Measurements from ENCODE around the gene C1QA. TPM values are rescaled to one million over a fixed set of nuclear protein-coding genes. Genes with fewer than 3 reads are reported as not detected.

Gene C1QA
- total and polyA plus RNA-seq, 7 donors: 15.8 to 36.8 (median 29.9) TPM

DNA sequence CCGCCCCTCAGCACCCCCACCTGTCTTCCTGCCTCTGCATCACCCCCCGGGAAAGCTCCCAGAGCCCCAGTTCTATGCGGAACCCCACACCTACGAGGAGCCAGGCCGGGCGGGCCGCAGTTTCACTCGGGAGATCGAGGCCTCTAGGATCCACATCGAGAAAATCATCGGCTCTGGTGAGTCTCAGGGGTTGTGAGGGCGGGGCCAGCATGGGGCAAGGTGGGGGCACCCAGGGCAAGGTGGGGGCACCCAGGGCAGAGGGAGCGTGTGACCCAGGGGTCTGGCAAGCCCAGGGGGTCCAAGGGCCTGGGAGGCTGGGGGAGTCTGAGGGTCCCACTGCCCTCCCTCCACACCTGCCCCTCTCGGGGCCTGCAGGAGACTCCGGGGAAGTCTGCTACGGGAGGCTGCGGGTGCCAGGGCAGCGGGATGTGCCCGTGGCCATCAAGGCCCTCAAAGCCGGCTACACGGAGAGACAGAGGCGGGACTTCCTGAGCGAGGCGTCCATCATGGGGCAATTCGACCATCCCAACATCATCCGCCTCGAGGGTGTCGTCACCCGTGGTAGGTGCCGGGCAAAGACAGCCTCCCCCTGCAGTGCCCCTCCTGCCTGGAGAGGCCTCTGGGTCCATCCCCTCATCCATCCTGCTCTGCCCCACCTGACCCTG is 39.0 kb upstream of the C1QA start:
- no peaks in the 10 kb centered on the region for H3K4me1 ChIP-seq
- peak in 1 of 2 donors; percentile 38 for DNase-seq
- no peaks in the 10 kb centered on the region for H3K9me3 ChIP-seq
- no peak overlapping the region for H3K27ac ChIP-seq
- WGBS, 3 donors: 71 to 76% (median 73%) methylated on average over 19 to 30 of the region's 30 CpGs
- H3K36me3 ChIP-seq (ENCODE audit: insufficient read depth in 1 of 2, low read depth in 1 of 2): no peaks in the 10 kb centered on the region
- no peak for ATAC-seq
- peaks cover 0 to 60% (median 8%) of the 10 kb centered on the region in 3 donors for H3K27me3 ChIP-seq (ENCODE audit: insufficient read depth in 3 of 3, low read length in 2 of 3)
- H3K4me3 ChIP-seq: no peak overlapping the region
- intact Hi-C loops (cut with DNase I): no loop called here
- TF ChIP-seq, protein P1, sequence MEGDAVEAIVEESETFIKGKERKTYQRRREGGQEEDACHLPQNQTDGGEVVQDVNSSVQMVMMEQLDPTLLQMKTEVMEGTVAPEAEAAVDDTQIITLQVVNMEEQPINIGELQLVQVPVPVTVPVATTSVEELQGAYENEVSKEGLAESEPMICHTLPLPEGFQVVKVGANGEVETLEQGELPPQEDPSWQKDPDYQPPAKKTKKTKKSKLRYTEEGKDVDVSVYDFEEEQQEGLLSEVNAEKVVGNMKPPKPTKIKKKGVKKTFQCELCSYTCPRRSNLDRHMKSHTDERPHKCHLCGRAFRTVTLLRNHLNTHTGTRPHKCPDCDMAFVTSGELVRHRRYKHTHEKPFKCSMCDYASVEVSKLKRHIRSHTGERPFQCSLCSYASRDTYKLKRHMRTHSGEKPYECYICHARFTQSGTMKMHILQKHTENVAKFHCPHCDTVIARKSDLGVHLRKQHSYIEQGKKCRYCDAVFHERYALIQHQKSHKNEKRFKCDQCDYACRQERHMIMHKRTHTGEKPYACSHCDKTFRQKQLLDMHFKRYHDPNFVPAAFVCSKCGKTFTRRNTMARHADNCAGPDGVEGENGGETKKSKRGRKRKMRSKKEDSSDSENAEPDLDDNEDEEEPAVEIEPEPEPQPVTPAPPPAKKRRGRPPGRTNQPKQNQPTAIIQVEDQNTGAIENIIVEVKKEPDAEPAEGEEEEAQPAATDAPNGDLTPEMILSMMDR (IDR thresholded peaks at IDR 0.05): no peak

GRCh38 chr1:22597996-22598395 is 38.4 kb upstream of the C1QA start:
- H3K4me1 ChIP-seq: no peaks in the 10 kb centered on the region
- 72 to 86% (median 73%) methylated on average over 8 of the region's 8 CpGs for WGBS, 3 donors
- TF ChIP-seq, protein P1 (IDR thresholded peaks at IDR 0.05): no peak
- peaks cover 0 to 65% (median 7%) of the 10 kb centered on the region in 3 donors for H3K27me3 ChIP-seq (ENCODE audit: insufficient read depth in 3 of 3, low read length in 2 of 3)
- no peaks in the 10 kb centered on the region for H3K9me3 ChIP-seq
- H3K4me3 ChIP-seq: no peak overlapping the region
- no peak overlapping the region for H3K27ac ChIP-seq
- ATAC-seq (no peak), DNase-seq (peak in 1 of 2 donors; percentile 20)
- intact Hi-C loops (cut with DNase I): no loop called here
- H3K36me3 ChIP-seq (ENCODE audit: insufficient read depth in 1 of 2, low read depth in 1 of 2): no peaks in the 10 kb centered on the region

- H3K4me1 ChIP-seq: no peaks in the 10 kb centered on the region
- H3K4me3 ChIP-seq: no peak overlapping the region
- no peak overlapping the region for H3K27ac ChIP-seq
- intact Hi-C loops (cut with DNase I): no loop called here
- no peaks in the 10 kb centered on the region for H3K9me3 ChIP-seq
- DNase-seq (peak in 1 of 2 donors; percentile 44), ATAC-seq (no peak)
- TF ChIP-seq, protein P1 (IDR thresholded peaks at IDR 0.05): no peak
- H3K36me3 ChIP-seq (ENCODE audit: insufficient read depth in 1 of 2, low read depth in 1 of 2): no peaks in the 10 kb centered on the region
- peaks cover 0 to 66% (median 7%) of the 10 kb centered on the region in 3 donors for H3K27me3 ChIP-seq (ENCODE audit: insufficient read depth in 3 of 3, low read length in 2 of 3)
- 68 to 79% (median 70%) methylated on average over 24 of the region's 24 CpGs for WGBS, 3 donors
Observed at GRCh38 chr1:22598736-22599135, 37.7 kb upstream of the C1QA start.

- WGBS, 3 donors: 36 to 45% (median 37%) methylated on average over 19 to 22 of the region's 22 CpGs
- intact Hi-C loops (cut with DNase I): no loop called here
Observed at GRCh38 chr1:22600071-22600816, 36.2 kb upstream of the C1QA start.

More at GRCh38 chr1:22600071-22600816, 36.2 kb upstream of the C1QA start:
- no peaks in the 10 kb centered on the region for H3K9me3 ChIP-seq
- H3K4me3 ChIP-seq: no peak overlapping the region
- peaks cover 0 to 67% (median 13%) of the 10 kb centered on the region in 3 donors for H3K27me3 ChIP-seq (ENCODE audit: insufficient read depth in 3 of 3, low read length in 2 of 3)
- ATAC-seq (peak in 3 of 4 donors; percentile 36 to 61 (median 59)), DNase-seq (peak in 1 of 2 donors; percentile 50)
- H3K36me3 ChIP-seq (ENCODE audit: insufficient read depth in 1 of 2, low read depth in 1 of 2): no peaks in the 10 kb centered on the region
- no peak overlapping the region for H3K27ac ChIP-seq
- TF ChIP-seq, protein P1 (IDR thresholded peaks at IDR 0.05): no peak
- no peaks in the 10 kb centered on the region for H3K4me1 ChIP-seq

All from psoas muscle (tissue), 8 donors.